CD8-positive, alpha-beta memory T cell (primary cell): ENCODE data around the gene MYH2. TPM values are rescaled to one million over a fixed set of nuclear protein-coding genes. Genes with fewer than 3 reads are reported as not detected.

Experiments
- CTCF ChIA-PET: fragments of 350-600 bp; sonication (Branson Sonifier 250); formaldehyde crosslinking; loops from one replicate; lab custom pipeline; 2021; ENCODE audit warnings: antibody characterized with exemption; lab: Charles Lee
- POLR2A ChIA-PET: fragments of 350-600 bp; sonication (Branson Sonifier 250); formaldehyde crosslinking; loops from one replicate; lab custom pipeline; 2021; ENCODE audit warnings: antibody characterized with exemption; lab: Charles Lee
- DNase-seq, 5 donors: peaks; one replicate each; pipeline versions ENCODE4 v3.0.0 to v3.0.0-alpha.2; 2020 to 2022; ENCODE audit warnings: mixed read lengths in 1 of 5
- H3K27ac ChIP-seq: one replicate; pipeline ENCODE4 v1.7.0; 2013; ENCODE audit warnings: low read depth, mild to moderate bottlenecking, low read length, moderate library complexity
- H3K27me3 ChIP-seq: 2 replicates; pipeline ENCODE4 v1.7.0; 2013; ENCODE audit warnings: low read length, mild to moderate bottlenecking; ENCODE audit not compliant: insufficient read depth, poor library complexity, severe bottlenecking
- H3K36me3 ChIP-seq: 2 replicates; pipeline ENCODE4 v1.7.0; 2013; ENCODE audit warnings: mild to moderate bottlenecking, low read length, moderate library complexity; ENCODE audit not compliant: insufficient read depth
- H3K4me1 ChIP-seq: 2 replicates; pipeline ENCODE4 v1.7.0; 2013; ENCODE audit warnings: mild to moderate bottlenecking, low read length, moderate library complexity; ENCODE audit not compliant: insufficient read depth
- H3K4me3 ChIP-seq: 2 replicates; pipeline ENCODE4 v1.7.0; 2013; ENCODE audit warnings: mild to moderate bottlenecking, low read length
- H3K9me3 ChIP-seq: 2 replicates; pipeline ENCODE4 v1.7.0; 2013; ENCODE audit warnings: mild to moderate bottlenecking, low read length
- H3K27ac Mint-ChIP-seq, 8 donors: one replicate each; pipeline ENCODE4 v1.8.0; 2020 to 2021; ENCODE audit warnings: mixed read lengths in 8 of 8, mild to moderate bottlenecking in 6 of 8, inconsistent platforms in 3 of 8, moderate library complexity in 3 of 8
- H3K27me3 Mint-ChIP-seq, 2 donors: one replicate each; pipeline ENCODE4 v1.8.0; 2020 to 2021; ENCODE audit warnings: mixed read lengths in 2 of 2, mild to moderate bottlenecking in 1 of 2, moderate library complexity in 1 of 2
- H3K36me3 Mint-ChIP-seq, 3 donors: one replicate each; pipeline ENCODE4 v1.8.0; 2020 to 2021; ENCODE audit warnings: mixed read lengths in 3 of 3, inconsistent platforms in 1 of 3, mild to moderate bottlenecking in 1 of 3
- H3K4me1 Mint-ChIP-seq, 3 donors: one replicate each; pipeline ENCODE4 v1.8.0; 2020 to 2021; ENCODE audit warnings: mixed read lengths in 3 of 3, inconsistent platforms in 1 of 3, mild to moderate bottlenecking in 1 of 3
- H3K4me3 Mint-ChIP-seq, 7 donors: one replicate each; pipeline ENCODE4 v1.8.0; 2020 to 2021; ENCODE audit warnings: mixed read lengths in 7 of 7, mild to moderate bottlenecking in 6 of 7, moderate library complexity in 4 of 7, inconsistent platforms in 2 of 7
- H3K9me3 Mint-ChIP-seq, 5 donors: one replicate each; pipeline ENCODE4 v1.8.0; 2020 to 2022; ENCODE audit warnings: mixed read lengths in 5 of 5, mild to moderate bottlenecking in 3 of 5, moderate library complexity in 2 of 5, inconsistent platforms in 1 of 5
- polyA plus RNA-seq: library from polyadenylated mRNA; unstranded; fragments of 300-500 nt; fragmentation: Illumina TruSeq; gene quantifications from one replicate; pipeline ENCODE4 v1.2.3, GENCODE V29; 2021
- total RNA-seq, 2 experiments: library from RNA; stranded (reverse); gene quantifications; one replicate each; pipeline ENCODE4 v1.2.3, GENCODE V29; 2021

The MYH2 gene
- total and polyA plus RNA-seq, 3 experiments from 2014 or later: not detected

DNA sequence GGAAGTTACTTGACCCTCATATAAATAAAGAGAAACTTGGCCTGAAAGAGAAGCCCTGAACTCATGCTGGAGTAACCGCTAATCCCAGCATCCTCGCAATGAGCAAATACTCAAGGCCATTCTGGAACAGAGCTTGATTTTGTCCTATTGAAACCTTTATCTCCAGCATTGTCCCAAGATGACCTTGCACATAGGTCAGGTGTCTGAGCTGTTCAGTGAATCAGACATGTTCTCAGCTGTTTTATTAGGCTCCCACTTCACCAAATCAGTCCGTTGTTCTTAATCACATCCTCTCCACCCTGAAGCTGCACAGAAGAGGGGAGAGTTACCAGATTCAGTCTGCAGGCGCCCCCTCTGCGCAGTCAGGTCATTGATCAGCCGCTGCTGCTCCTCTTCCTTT lies 22.0 kb downstream of the MYH2 start:
- Histone ChIP-seq H3K27ac (no peak overlapping the region), H3K27me3 (no peaks in the 10 kb centered on the region), H3K4me1 (no peaks in the 10 kb centered on the region), H3K36me3 (no peaks in the 10 kb centered on the region), H3K9me3 (no peaks in the 10 kb centered on the region), H3K4me3 (no peak overlapping the region)
- CTCF ChIA-PET: no interaction called here
- no peak overlapping the region for H3K4me3 Mint-ChIP-seq
- H3K27ac Mint-ChIP-seq: no peak overlapping the region
- no peak for DNase-seq
- POLR2A ChIA-PET: no interaction called here
- peaks cover 0 to 6% of the 10 kb centered on the region in 2 donors for H3K27me3 Mint-ChIP-seq
- H3K9me3 Mint-ChIP-seq: no peaks in the 10 kb centered on the region
- no peaks in the 10 kb centered on the region for H3K36me3 Mint-ChIP-seq
- H3K4me1 Mint-ChIP-seq: no peaks in the 10 kb centered on the region

DNA sequence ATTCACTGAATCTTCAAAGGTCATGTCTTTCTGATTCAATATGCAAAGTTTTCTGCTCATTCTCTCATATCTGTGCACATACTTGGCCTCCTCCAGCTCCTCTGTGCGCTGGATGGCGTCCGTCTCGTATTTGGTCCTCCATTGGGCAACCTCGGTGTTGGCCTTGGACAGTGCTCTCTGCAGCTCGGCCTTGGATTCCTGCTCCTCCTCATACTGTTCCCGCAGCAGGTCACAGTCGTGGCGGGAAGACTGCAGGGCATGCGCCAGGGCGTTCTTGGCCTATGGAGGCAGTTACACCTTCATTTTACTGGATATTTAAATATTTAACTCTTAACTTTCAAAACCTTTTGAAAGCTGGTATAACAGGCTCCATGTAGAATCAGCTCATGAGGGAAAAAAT lies 22.9 kb downstream of the MYH2 start:
- POLR2A ChIA-PET: no interaction called here
- Mint-ChIP-seq H3K27ac (peak overlapping the region in 1 of 8 donors; percentile 4), H3K4me1 (no peaks in the 10 kb centered on the region), H3K27me3 (peaks cover 2 to 6% of the 10 kb centered on the region in 2 donors), H3K36me3 (no peaks in the 10 kb centered on the region), H3K9me3 (peaks cover 0 to 1% (median 0%) of the 10 kb centered on the region in 5 donors), H3K4me3 (no peak overlapping the region)
- no peaks in the 10 kb centered on the region for H3K36me3 ChIP-seq
- H3K27me3 ChIP-seq: no peaks in the 10 kb centered on the region
- no peaks in the 10 kb centered on the region for H3K4me1 ChIP-seq
- CTCF ChIA-PET: no interaction called here
- no peak for DNase-seq
- no peak overlapping the region for H3K27ac ChIP-seq
- H3K4me3 ChIP-seq: no peak overlapping the region
- no peaks in the 10 kb centered on the region for H3K9me3 ChIP-seq

DNA sequence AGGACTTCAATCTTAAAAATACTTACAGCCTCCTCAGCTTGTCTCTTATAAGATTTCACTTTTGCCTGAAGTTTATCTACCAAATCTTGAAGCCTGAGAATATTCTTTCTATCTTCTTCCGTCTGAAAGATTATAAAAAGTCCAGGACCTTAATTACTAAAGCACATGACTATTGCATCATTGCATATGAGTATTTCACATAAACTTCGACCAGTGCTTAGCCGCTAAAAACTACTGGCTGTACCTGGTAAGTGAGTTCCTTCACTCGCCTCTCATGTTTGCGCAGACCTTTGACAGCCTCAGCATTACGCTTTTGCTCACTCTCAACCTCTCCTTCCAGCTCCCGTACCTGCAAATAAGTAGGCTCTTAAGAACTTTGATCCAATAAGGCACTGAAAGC lies 26.4 kb downstream of the MYH2 start:
- H3K27ac Mint-ChIP-seq: no peak overlapping the region
- H3K36me3 ChIP-seq: no peaks in the 10 kb centered on the region
- POLR2A ChIA-PET: no interaction called here

DNA sequence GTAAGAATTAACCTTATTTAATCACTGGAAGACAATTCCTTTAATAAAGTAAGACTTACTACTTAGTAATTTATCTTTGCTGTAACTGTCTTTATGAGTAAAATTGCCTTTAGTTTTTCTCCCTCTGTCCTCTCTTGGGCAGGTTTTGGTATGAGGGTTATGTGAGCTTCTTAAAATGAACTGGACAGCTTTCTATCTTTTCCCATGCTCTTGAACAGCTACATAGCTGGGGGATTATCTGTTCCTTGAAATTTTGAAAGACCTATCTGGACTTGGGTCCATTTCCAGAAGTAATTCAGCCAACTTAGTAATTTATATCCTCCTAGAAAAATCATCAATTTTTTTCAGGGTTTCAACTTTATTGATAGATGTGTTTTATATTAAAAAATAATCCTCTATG lies 27.5 kb downstream of the MYH2 start:
- Mint-ChIP-seq H3K4me3 (no peak overlapping the region), H3K9me3 (peaks cover 0 to 2% (median 0%) of the 10 kb centered on the region in 5 donors), H3K27me3 (peaks cover 3 to 15% of the 10 kb centered on the region in 2 donors), H3K4me1 (no peaks in the 10 kb centered on the region), H3K36me3 (no peaks in the 10 kb centered on the region), H3K27ac (no peak overlapping the region)
- H3K36me3 ChIP-seq: no peaks in the 10 kb centered on the region
- H3K27ac ChIP-seq: no peak overlapping the region
- no peak overlapping the region for H3K4me3 ChIP-seq
- ChIA-PET CTCF (no interaction called here), POLR2A (no interaction called here)
- no peaks in the 10 kb centered on the region for H3K9me3 ChIP-seq
- no peaks in the 10 kb centered on the region for H3K4me1 ChIP-seq
- no peaks in the 10 kb centered on the region for H3K27me3 ChIP-seq
- DNase-seq: no peak

More for the DNA sequence above, 26.4 kb downstream of the MYH2 start:
- Mint-ChIP-seq H3K9me3 (peaks cover 0 to 2% (median 0%) of the 10 kb centered on the region in 5 donors), H3K27me3 (peaks cover 3 to 15% of the 10 kb centered on the region in 2 donors), H3K4me3 (no peak overlapping the region), H3K36me3 (no peaks in the 10 kb centered on the region), H3K4me1 (no peaks in the 10 kb centered on the region)
- CTCF ChIA-PET: no interaction called here
- no peak overlapping the region for H3K27ac ChIP-seq
- H3K4me3 ChIP-seq: no peak overlapping the region
- DNase-seq: no peak
- H3K4me1 ChIP-seq: no peaks in the 10 kb centered on the region
- no peaks in the 10 kb centered on the region for H3K27me3 ChIP-seq
- H3K9me3 ChIP-seq: no peaks in the 10 kb centered on the region

DNA sequence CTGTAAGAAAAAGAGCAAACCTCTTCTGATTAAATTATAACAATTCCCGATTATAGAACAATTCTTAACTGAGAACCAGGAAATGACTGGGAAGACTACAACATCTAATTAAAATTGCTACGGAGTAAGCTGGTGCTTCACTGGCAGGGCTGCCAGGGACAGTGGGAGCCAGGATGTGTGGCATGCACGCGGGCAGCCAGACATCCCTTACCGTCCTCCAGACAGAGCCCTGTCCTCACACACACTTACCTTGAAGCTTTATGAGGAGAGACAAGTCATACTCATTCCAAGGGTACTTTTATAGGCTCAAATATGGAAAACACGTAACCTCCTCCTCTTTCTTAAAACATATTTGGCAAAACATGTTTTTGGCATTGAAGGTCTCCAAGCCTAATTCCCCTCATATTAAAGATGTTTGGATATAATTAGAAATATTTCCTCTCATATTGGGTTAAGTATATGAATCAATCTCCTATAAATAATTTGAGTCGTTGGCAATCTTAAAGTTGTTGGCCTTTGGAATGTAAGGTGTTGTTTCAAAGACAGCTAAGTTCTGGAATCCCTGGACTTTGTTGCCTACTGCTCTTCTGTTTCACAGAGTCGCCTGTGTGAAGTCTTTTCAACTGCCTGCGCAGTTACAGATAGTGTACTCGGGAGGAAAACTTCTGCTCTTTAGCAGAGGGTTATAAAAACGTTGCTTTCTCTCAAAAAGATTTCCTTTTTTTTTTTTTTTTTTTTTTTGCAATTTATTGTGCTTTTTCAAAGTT lies 31.0 kb downstream of the MYH2 start, which contains the start of gene MYH1:
MYH1 (minus strand) TSS at position 272 of the 767 bp plus-strand sequence. CDS start 1,900 bp downstream, outside the sequence.
- Histone ChIP-seq H3K36me3 (no peaks in the 10 kb centered on the region), H3K4me1 (no peaks in the 10 kb centered on the region), H3K27me3 (no peaks in the 10 kb centered on the region), H3K9me3 (no peaks in the 10 kb centered on the region), H3K4me3 (no peak within 1 kb of the TSS), H3K27ac (no peak within 1 kb of the TSS)
- H3K9me3 Mint-ChIP-seq: peaks cover 0 to 2% (median 0%) of the 10 kb centered on the region in 5 donors
- H3K27ac Mint-ChIP-seq: no peak within 1 kb of the TSS
- no peak for DNase-seq
- peaks cover 3 to 18% of the 10 kb centered on the region in 2 donors for H3K27me3 Mint-ChIP-seq
- no peaks in the 10 kb centered on the region for H3K4me1 Mint-ChIP-seq
- ChIA-PET CTCF (no interaction called here), POLR2A (no interaction called here)
- H3K4me3 Mint-ChIP-seq: no peak within 1 kb of the TSS
- no peaks in the 10 kb centered on the region for H3K36me3 Mint-ChIP-seq

DNA sequence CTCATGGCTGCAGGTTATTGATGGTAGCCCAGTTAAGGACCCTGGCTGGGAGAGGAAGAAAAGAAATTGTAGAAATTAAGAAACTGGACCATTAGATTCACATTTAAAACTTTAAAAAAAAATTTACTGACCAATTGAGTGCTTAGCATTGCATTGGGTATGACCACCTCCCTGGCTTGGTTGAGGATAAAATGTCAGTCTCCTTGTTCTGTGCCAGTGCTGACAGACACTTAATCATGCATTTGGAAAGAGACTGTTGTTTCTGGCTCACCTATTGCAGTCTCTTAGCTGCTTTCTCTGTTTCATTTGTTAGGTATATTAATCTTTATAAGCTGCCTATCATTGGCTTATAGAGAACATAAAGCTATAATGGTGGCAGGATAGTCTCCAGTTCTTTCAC lies 32.8 kb downstream of the MYH2 start:
- Histone ChIP-seq H3K4me1 (no peaks in the 10 kb centered on the region), H3K27me3 (no peaks in the 10 kb centered on the region), H3K9me3 (no peaks in the 10 kb centered on the region), H3K36me3 (no peaks in the 10 kb centered on the region), H3K27ac (no peak overlapping the region), H3K4me3 (no peak overlapping the region)
- H3K9me3 Mint-ChIP-seq: peaks cover 0 to 3% (median 0%) of the 10 kb centered on the region in 5 donors
- H3K4me1 Mint-ChIP-seq: no peaks in the 10 kb centered on the region
- no peak for DNase-seq
- POLR2A ChIA-PET: no interaction called here
- H3K27me3 Mint-ChIP-seq: peaks cover 2 to 18% of the 10 kb centered on the region in 2 donors
- CTCF ChIA-PET: no interaction called here
- no peak overlapping the region for H3K4me3 Mint-ChIP-seq
- H3K36me3 Mint-ChIP-seq: no peaks in the 10 kb centered on the region
- no peak overlapping the region for H3K27ac Mint-ChIP-seq

DNA sequence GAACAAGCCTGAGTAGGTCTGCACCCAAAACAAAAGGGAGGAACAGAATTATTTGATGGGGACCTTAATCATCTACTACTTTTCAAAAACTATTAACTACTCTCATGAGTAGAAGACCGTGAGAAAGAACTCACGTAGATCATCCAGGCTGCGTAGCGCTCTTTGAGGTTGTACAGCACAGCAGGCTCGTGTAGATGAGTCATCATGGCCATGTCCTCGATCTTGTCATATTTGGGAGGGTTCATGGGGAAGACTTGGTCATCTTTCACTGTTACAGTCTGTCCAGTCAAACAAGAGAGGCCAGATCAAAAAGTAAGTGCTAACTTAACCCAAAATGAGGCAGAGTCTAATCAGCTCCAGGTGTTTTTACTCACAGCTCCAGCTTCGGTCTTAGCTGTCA lies 33.4 kb downstream of the MYH2 start:
- no peak overlapping the region for H3K27ac Mint-ChIP-seq
- H3K4me3 Mint-ChIP-seq: no peak overlapping the region
- ChIA-PET CTCF (no interaction called here), POLR2A (no interaction called here)
- Histone ChIP-seq H3K4me1 (no peaks in the 10 kb centered on the region), H3K27me3 (no peaks in the 10 kb centered on the region), H3K36me3 (no peaks in the 10 kb centered on the region), H3K9me3 (no peaks in the 10 kb centered on the region), H3K4me3 (no peak overlapping the region), H3K27ac (no peak overlapping the region)
- H3K27me3 Mint-ChIP-seq: peaks cover 2 to 18% of the 10 kb centered on the region in 2 donors
- peaks cover 0 to 3% (median 0%) of the 10 kb centered on the region in 5 donors for H3K9me3 Mint-ChIP-seq
- H3K36me3 Mint-ChIP-seq: no peaks in the 10 kb centered on the region
- no peak for DNase-seq
- no peaks in the 10 kb centered on the region for H3K4me1 Mint-ChIP-seq

DNA sequence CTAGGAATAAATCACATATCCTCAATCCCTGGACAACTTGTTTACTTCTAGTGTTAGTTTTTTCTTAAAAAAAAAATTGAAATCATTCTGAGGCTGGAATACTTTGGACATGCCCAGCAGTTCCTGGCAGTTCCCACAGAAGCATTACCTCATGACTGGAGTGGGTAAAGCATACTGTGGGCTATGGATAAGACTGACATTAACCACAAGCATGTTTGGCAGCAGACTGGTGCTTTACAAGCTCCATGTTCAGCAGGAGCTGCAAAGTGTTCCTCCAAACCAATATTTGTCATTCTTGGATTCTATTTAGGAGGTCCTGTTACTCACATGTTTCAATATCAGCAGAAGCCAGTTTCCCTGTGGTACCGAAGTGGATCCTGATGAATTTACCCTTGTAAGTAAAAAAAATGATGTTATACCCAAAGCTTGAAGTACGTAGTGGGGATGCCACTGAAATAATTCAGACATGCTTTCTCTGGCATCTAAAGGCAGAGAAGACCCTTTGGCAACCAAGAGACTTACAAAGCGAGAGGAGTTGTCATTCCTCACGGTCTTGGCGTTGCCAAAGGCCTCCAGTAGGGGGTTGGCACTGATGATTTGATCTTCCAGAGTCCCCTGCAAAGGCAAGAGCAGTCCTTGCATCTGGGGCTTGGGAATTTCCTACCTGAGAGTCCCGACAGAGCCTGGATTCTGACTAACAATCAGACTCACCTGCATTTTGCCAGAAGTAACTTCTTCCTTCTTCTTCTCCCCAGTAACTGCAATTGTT lies 36.0 kb downstream of the MYH2 start:
- no peak for DNase-seq
- no peak overlapping the region for H3K27ac Mint-ChIP-seq
- H3K36me3 Mint-ChIP-seq: no peaks in the 10 kb centered on the region
- H3K27me3 Mint-ChIP-seq: peaks cover 0 to 10% of the 10 kb centered on the region in 2 donors
- H3K9me3 Mint-ChIP-seq: peaks cover 0 to 2% (median 0%) of the 10 kb centered on the region in 5 donors
- no peaks in the 10 kb centered on the region for H3K9me3 ChIP-seq
- no peaks in the 10 kb centered on the region for H3K27me3 ChIP-seq
- H3K4me1 Mint-ChIP-seq: no peaks in the 10 kb centered on the region
- H3K36me3 ChIP-seq: no peaks in the 10 kb centered on the region
- H3K4me3 ChIP-seq: no peak overlapping the region
- ChIA-PET CTCF (no interaction called here), POLR2A (no interaction called here)
- no peak overlapping the region for H3K4me3 Mint-ChIP-seq
- H3K4me1 ChIP-seq: no peaks in the 10 kb centered on the region
- no peak overlapping the region for H3K27ac ChIP-seq
